ENCODE results near the gene NCAM2.
"Not testable (repeated sequence)": the region's sequence is repeated elsewhere in the genome, so short reads cannot be mapped to it uniquely, and the experiment has no call there.

GRCh38 chr21:21149445-21149844 lies 151.2 kb downstream of the NCAM2 start:
- TF ChIP-seq POLR2A, CTCF (IDR thresholded peaks at IDR 0.05): not testable (repeated sequence)

All from heart left ventricle (tissue), 13 donors.